H1 (cell line): ENCODE measurements around the gene ATE1. TPM values are rescaled to one million over a fixed set of nuclear protein-coding genes. Genes with fewer than 3 reads are reported as not detected.

Experiments
- CTCF ChIA-PET: fragments of 300-600 bp; sonication (Branson Sonifier 250); formaldehyde crosslinking; loops from one replicate; lab custom pipeline; 2021; ENCODE audit not compliant: partially characterized antibody; lab: Charles Lee
- POLR2A ChIA-PET: fragments of 300-600 bp; sonication (Branson Sonifier 250); formaldehyde crosslinking; loops from one replicate; lab custom pipeline; 2021; ENCODE audit warnings: inconsistent platforms; ENCODE audit not compliant: partially characterized antibody; lab: Charles Lee
- DNase-seq, 2 experiments: peaks; one replicate each; pipeline versions ENCODE4 v3.0.0 to v3.0.0-alpha.2; 2010 to 2022; ENCODE audit warnings: low spot score in 2 of 2, low read depth in 1 of 2, mixed read lengths in 1 of 2
- FAIRE-seq: peaks from 2 replicates; lab custom pipeline; 2011; peaks lifted over from hg19 to GRCh38; lab: Jason Lieb, UNC
- H2AFZ ChIP-seq: 2 replicates; pipeline ENCODE4 v1.8.1; 2012; ENCODE audit warnings: low read length, inconsistent platforms
- H2AK5ac ChIP-seq: 2 replicates; pipeline ENCODE4 v1.6.1; 2013; ENCODE audit warnings: low read depth, low read length
- H2BK120ac ChIP-seq: replicated peaks from 2 replicates; pipeline ENCODE3; 2013; ENCODE audit warnings: low read depth, low read length, inconsistent platforms
- H2BK12ac ChIP-seq: 2 replicates; pipeline ENCODE4 v1.6.1; 2013; ENCODE audit warnings: low read depth, low read length
- H2BK15ac ChIP-seq: 2 replicates; pipeline ENCODE4 v1.6.1; 2013; ENCODE audit warnings: low read length
- H2BK20ac ChIP-seq: 2 replicates; pipeline ENCODE4 v1.6.1; 2013; ENCODE audit warnings: low read length
- H2BK5ac ChIP-seq: 2 replicates; pipeline ENCODE4 v1.6.1; 2013; ENCODE audit warnings: low read depth, low read length
- H3K14ac ChIP-seq: 2 replicates; pipeline ENCODE4 v1.6.1; 2013; ENCODE audit warnings: inconsistent platforms; ENCODE audit not compliant: insufficient read length
- H3K18ac ChIP-seq: 2 replicates; pipeline ENCODE4 v1.6.1; 2013; ENCODE audit warnings: low read length; ENCODE audit errors: extremely low read depth
- H3K23ac ChIP-seq: 2 replicates; pipeline ENCODE4 v1.6.1; 2013; ENCODE audit warnings: inconsistent platforms; ENCODE audit not compliant: insufficient read length
- H3K23me2 ChIP-seq: 2 replicates; pipeline ENCODE4 v1.6.1; 2013; ENCODE audit warnings: low read depth, low read length
- H3K27ac ChIP-seq: 2 replicates; pipeline ENCODE4 v1.6.1; 2011; ENCODE audit warnings: low read depth, low read length, inconsistent platforms
- H3K27me3 ChIP-seq, 4 experiments: replicated peaks in 1 of 4; 1 replicate in 1 of 4; 2 replicates in 3 of 4; pipeline versions ENCODE4 v1.6.1 to v1.8.1; 2011 to 2013; ENCODE audit warnings: low read length in 3 of 4, mild to moderate bottlenecking in 3 of 4, inconsistent platforms in 2 of 4, mixed read lengths in 2 of 4, moderate library complexity in 1 of 4; ENCODE audit not compliant: control insufficient read depth in 3 of 4, insufficient read depth in 3 of 4; ENCODE audit errors: extremely low read depth in 1 of 4
- H3K36me3 ChIP-seq, 4 experiments: 2 replicates each; pipeline versions ENCODE4 v1.6.1 to v1.8.1; 2011 to 2013; ENCODE audit warnings: mild to moderate bottlenecking in 4 of 4, low read length in 3 of 4, moderate library complexity in 2 of 4, control low read depth in 1 of 4, inconsistent platforms in 1 of 4; ENCODE audit not compliant: insufficient read depth in 4 of 4, control insufficient read depth in 2 of 4
- H3K4ac ChIP-seq: replicated peaks from 2 replicates; pipeline ENCODE3; 2013; ENCODE audit warnings: low read length, low read depth, mixed read lengths, inconsistent platforms; ENCODE audit not compliant: insufficient read length
- H3K4me1 ChIP-seq, 4 experiments: replicated peaks in 1 of 4; 1 replicate in 1 of 4; 2 replicates in 3 of 4; pipeline versions ENCODE4 v1.6.1 to v1.8.1; 2011 to 2013; ENCODE audit warnings: low read length in 3 of 4, inconsistent platforms in 2 of 4, mixed read lengths in 1 of 4; ENCODE audit not compliant: insufficient read depth in 4 of 4, control insufficient read depth in 3 of 4
- H3K4me2 ChIP-seq, 2 experiments: 2 replicates each; pipeline versions ENCODE4 v1.6.1 to v1.8.1; 2011 to 2013; ENCODE audit warnings: low read depth in 2 of 2, low read length in 2 of 2, control low read depth in 1 of 2, inconsistent platforms in 1 of 2, mild to moderate bottlenecking in 1 of 2; ENCODE audit not compliant: insufficient read depth in 1 of 2
- H3K4me3 ChIP-seq, 4 experiments: fragments of 200-600, 300-600 bp in 1 of 4; sonication (generic), shearing (Covaris generic), sonication (Bioruptor Twin) in 1 of 4; 2 replicates each; pipeline versions ENCODE4 v1.5.1 to v1.8.1; 2011 to 2016; ENCODE audit warnings: low read length in 4 of 4, low read depth in 3 of 4, control low read depth in 2 of 4, inconsistent platforms in 2 of 4, mild to moderate bottlenecking in 2 of 4, mixed read lengths in 1 of 4, moderate library complexity in 1 of 4; ENCODE audit not compliant: insufficient read depth in 2 of 4; ENCODE audit errors: extremely low read depth in 1 of 4
- H3K56ac ChIP-seq: replicated peaks from 2 replicates; pipeline ENCODE3; 2013; ENCODE audit warnings: low read depth, mild to moderate bottlenecking, mixed read lengths, low read length, inconsistent platforms; ENCODE audit not compliant: insufficient read length
- H3K79me1 ChIP-seq: 2 replicates; pipeline ENCODE4 v1.6.1; 2013; ENCODE audit warnings: low read depth, low read length, control low read depth
- H3K79me2 ChIP-seq, 2 experiments: 2 replicates each; pipeline versions ENCODE4 v1.6.1 to v1.8.1; 2012 to 2013; ENCODE audit warnings: low read length in 2 of 2, mild to moderate bottlenecking in 2 of 2, inconsistent platforms in 1 of 2; ENCODE audit not compliant: insufficient read depth in 2 of 2, control insufficient read depth in 1 of 2
- H3K9ac ChIP-seq, 4 experiments: replicated peaks in 1 of 4; 1 replicate in 1 of 4; 2 replicates in 3 of 4; pipeline versions ENCODE4 v1.6.1 to v1.8.1; 2011 to 2013; ENCODE audit warnings: low read depth in 3 of 4, low read length in 3 of 4, control low read depth in 2 of 4, mild to moderate bottlenecking in 2 of 4, moderate library complexity in 2 of 4, inconsistent platforms in 1 of 4; ENCODE audit errors: extremely low read depth in 1 of 4
- H3K9me3 ChIP-seq, 2 experiments: 2 replicates each; pipeline versions ENCODE4 v1.6.1 to v1.8.1; 2012 to 2013; ENCODE audit warnings: mild to moderate bottlenecking in 2 of 2, moderate library complexity in 2 of 2, control low read depth in 1 of 2, inconsistent platforms in 1 of 2, low read depth in 1 of 2, low read length in 1 of 2, mixed read lengths in 1 of 2; ENCODE audit not compliant: insufficient read depth in 2 of 2
- H4K20me1 ChIP-seq, 2 experiments: replicated peaks in 1 of 2; 2 replicates each; pipeline versions ENCODE3 to v1.8.1; 2011 to 2013; ENCODE audit warnings: inconsistent platforms in 2 of 2, low read length in 2 of 2, mild to moderate bottlenecking in 1 of 2; ENCODE audit not compliant: insufficient read depth in 2 of 2, control insufficient read depth in 1 of 2
- H4K5ac ChIP-seq: 2 replicates; pipeline ENCODE4 v1.6.1; 2013; ENCODE audit warnings: low read length, low read depth, mixed read lengths, inconsistent platforms; ENCODE audit not compliant: insufficient read length
- H4K8ac ChIP-seq: 2 replicates; pipeline ENCODE4 v1.8.0; 2013; ENCODE audit warnings: mild to moderate bottlenecking, moderate library complexity, low read length, inconsistent platforms; ENCODE audit not compliant: insufficient read depth; ENCODE audit errors: extremely low read depth
- H4K91ac ChIP-seq: replicated peaks from 2 replicates; pipeline ENCODE3; 2013; ENCODE audit warnings: low read length, mixed read lengths, inconsistent platforms; ENCODE audit not compliant: insufficient read length
- ATF3 ChIP-seq: IDR thresholded peaks from 2 replicates; pipeline ENCODE4 v1.6.1; 2011; ENCODE audit warnings: low read depth, mild to moderate bottlenecking, low read length; ENCODE audit not compliant: insufficient read depth
- BCL11A ChIP-seq, 2 experiments: IDR thresholded peaks; one replicate each; pipeline ENCODE4 v1.6.1; 2011; ENCODE audit warnings: low read depth in 2 of 2, low read length in 2 of 2, mild to moderate bottlenecking in 2 of 2
- CTCF ChIP-seq, 3 experiments: IDR thresholded peaks; 1 replicate in 2 of 3; 2 replicates in 1 of 3; pipeline versions ENCODE4 v1.5.1 to v1.6.1; 2011; ENCODE audit warnings: low read length in 3 of 3, mild to moderate bottlenecking in 3 of 3, inconsistent platforms in 2 of 3, low read depth in 1 of 3, moderate library complexity in 1 of 3; ENCODE audit not compliant: insufficient read depth in 1 of 3; ENCODE audit errors: control extremely low read depth in 1 of 3
- KDM1A ChIP-seq: fragments of 200-600, 300-600 bp; sonication (generic); IDR thresholded peaks from 2 replicates; pipeline ENCODE4 v1.7.1; 2016; ENCODE audit warnings: mild to moderate bottlenecking, low read length, borderline replicate concordance
- MAX ChIP-seq: IDR thresholded peaks from 2 replicates; pipeline ENCODE4 v1.6.1; 2012; ENCODE audit warnings: inconsistent platforms
- POU5F1 ChIP-seq: IDR thresholded peaks from 2 replicates; pipeline ENCODE4 v1.6.1; 2011; ENCODE audit warnings: low read depth, mild to moderate bottlenecking, low read length, moderate library complexity
- SIN3A ChIP-seq, 2 experiments: IDR thresholded peaks in 1 of 2; conservative IDR thresholded peaks in 1 of 2; 2 replicates each; pipeline ENCODE4 v1.6.1; 2011 to 2012; ENCODE audit warnings: low read length in 2 of 2, improper control_type of control experiment in 1 of 2, low read depth in 1 of 2, mild to moderate bottlenecking in 1 of 2
- SP4 ChIP-seq: IDR thresholded peaks from 2 replicates; pipeline ENCODE4 v1.6.1; 2012; ENCODE audit warnings: low read length, inconsistent platforms
- WGBS, 2 experiments: shearing (Covaris generic) in 1 of 2; methylation state at CpG; one replicate each; pipeline versions ENCODE4 v1.1.6 to v1.1.7; 2013 to 2015; ENCODE audit warnings: low lambda C conversion rate in 2 of 2, mixed read lengths in 2 of 2, inconsistent platforms in 1 of 2, low coverage in 1 of 2, missing lambda C conversion rate in 1 of 2; ENCODE audit not compliant: insufficient replicate concordance in 2 of 2, insufficient coverage in 1 of 2, insufficient read length in 1 of 2; ENCODE audit errors: extremely low coverage in 1 of 2, missing lambda C conversion rate in 1 of 2; 5-methylcytosine and 5-hydroxymethylcytosine counted together
- polyA plus RNA-seq, 7 experiments: library from polyadenylated mRNA; depleted of rRNA in 3 of 7; stranded (reverse) in 5 of 7; unstranded in 2 of 7; fragments of >200 nt in 5 of 7; fragments of 200-250 nt in 2 of 7; gene quantifications; 1 replicate in 5 of 7; 2 replicates in 1 of 7; 4 replicates in 1 of 7; pipeline versions ENCODE4 v1.2.1 to v1.2.3, GENCODE V29; 2011 to 2013; ENCODE audit warnings: missing spikeins in 2 of 7, mixed read lengths in 2 of 7
- total RNA-seq: library from RNA; stranded (reverse); fragmentation: NEBNext Ultra II Directional; extraction: Animal tissue kit (Norgen Biotek cat#: 25700); gene quantifications from 2 replicates; pipeline ENCODE4 v1.2.1, GENCODE V29; 2021
- TF ChIP-seq, protein P1 (sequence below): IDR thresholded peaks from 2 replicates; pipeline ENCODE4 v1.6.1; 2011; ENCODE audit warnings: low read length, improper control_type of control experiment

The ATE1 gene
- total and polyA plus RNA-seq, 2 of the 8 experiments (the other 6 are each of a cell fraction or from before 2014, with no cell fraction given): 8.8 to 26.9 TPM

DNA sequence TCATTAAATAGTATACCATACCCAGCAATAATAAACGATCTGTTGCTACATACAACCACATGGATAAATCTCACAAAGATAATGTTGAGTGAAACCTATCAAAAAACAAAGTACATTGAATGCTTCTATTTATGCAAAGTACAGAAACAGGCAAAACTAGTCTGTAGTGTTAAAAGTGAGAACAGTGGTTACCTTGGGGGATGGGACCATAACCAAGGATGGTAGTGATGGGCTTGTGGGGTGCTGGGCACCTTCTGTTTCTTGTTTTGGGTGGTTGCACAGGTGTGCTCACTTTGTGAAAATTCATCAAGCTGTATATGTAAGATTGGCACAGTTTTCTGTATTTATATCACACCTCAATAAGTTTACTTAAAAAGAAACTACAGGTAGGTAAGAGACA is 105.7 kb downstream of the ATE1 start:
- Histone ChIP-seq H3K36me3 (no peaks in the 10 kb centered on the region; a peak in 1 of 8 replicates), H2AK5ac (no peak overlapping the region), H3K4me3 (no peak overlapping the region), H4K91ac (no peak overlapping the region), H3K9me3 (no peaks in the 10 kb centered on the region), H3K56ac (no peak overlapping the region), H2BK15ac (no peak overlapping the region), H3K4me1 (no peaks in the 10 kb centered on the region; a peak in 1 of 7 replicates), H4K20me1 (no peaks in the 10 kb centered on the region), H3K79me2 (no peaks in the 10 kb centered on the region), H3K4me2 (no peak overlapping the region), H3K4ac (no peak overlapping the region), H2BK20ac (no peak overlapping the region), H2BK120ac (no peak overlapping the region), H2AFZ (no peak overlapping the region), H3K23me2 (no peaks in the 10 kb centered on the region), H3K27ac (no peak overlapping the region), H3K18ac (no peak overlapping the region), H4K5ac (no peak overlapping the region), H4K8ac (no peak overlapping the region), H2BK5ac (no peak overlapping the region), H3K27me3 (no peaks in the 10 kb centered on the region), H3K79me1 (no peaks in the 10 kb centered on the region), H2BK12ac (no peak overlapping the region), H3K14ac (no peak overlapping the region), H3K23ac (no peak overlapping the region), H3K9ac (no peak overlapping the region)
- DNase-seq: no peak
- ChIA-PET CTCF (interaction anchor here (1.0 to 5.1 kb wide), 2 partner anchors 12 to 78 kb away, joined by 4 to 64 read pairs; no protein-coding TSS in a partner anchor), POLR2A (interaction anchor here (0.7 to 1.6 kb wide), 2 partner anchors 8 to 12 kb away, joined by 3 to 5 read pairs; no protein-coding TSS in a partner anchor)
- WGBS, 2 experiments: 94% methylated on average over 1 of the region's 1 CpG; no CpG with 5 or more reads in 1 of the 2 experiments
- FAIRE-seq: no peak
- TF ChIP-seq, protein P1, sequence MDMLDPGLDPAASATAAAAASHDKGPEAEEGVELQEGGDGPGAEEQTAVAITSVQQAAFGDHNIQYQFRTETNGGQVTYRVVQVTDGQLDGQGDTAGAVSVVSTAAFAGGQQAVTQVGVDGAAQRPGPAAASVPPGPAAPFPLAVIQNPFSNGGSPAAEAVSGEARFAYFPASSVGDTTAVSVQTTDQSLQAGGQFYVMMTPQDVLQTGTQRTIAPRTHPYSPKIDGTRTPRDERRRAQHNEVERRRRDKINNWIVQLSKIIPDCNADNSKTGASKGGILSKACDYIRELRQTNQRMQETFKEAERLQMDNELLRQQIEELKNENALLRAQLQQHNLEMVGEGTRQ: no peak
- no peak for TF ChIP-seq SIN3A (conservative IDR thresholded peaks at IDR 0.05 in 1 of 2, IDR thresholded peaks at IDR 0.05 in 1 of 2; ENCODE audit: low read depth in 1 of 2, low read length in 2 of 2)
- no peak for TF ChIP-seq KDM1A
- TF ChIP-seq POU5F1: no peak
- no peak for TF ChIP-seq MAX
- TF ChIP-seq ATF3: no peak
- TF ChIP-seq CTCF (IDR thresholded peaks at IDR 0.05; ENCODE audit: control extremely low read depth in 1 of 3, insufficient read depth in 1 of 3, low read depth in 1 of 3, low read length in 3 of 3): no peak
- TF ChIP-seq BCL11A (IDR thresholded peaks at IDR 0.05; ENCODE audit: low read depth in 2 of 2, low read length in 2 of 2): no peak
- no peak for TF ChIP-seq SP4
